ENCODE results near the gene FBF1. TPM values are rescaled to one million over a fixed set of nuclear protein-coding genes. Genes with fewer than 3 reads are reported as not detected.
A peak's percentile ranks its signal among the peaks of the same experiment; 100 is the strongest.

FBF1 gene
- total RNA-seq, 1 donor from 2014 or later: 3.5 TPM

DNA sequence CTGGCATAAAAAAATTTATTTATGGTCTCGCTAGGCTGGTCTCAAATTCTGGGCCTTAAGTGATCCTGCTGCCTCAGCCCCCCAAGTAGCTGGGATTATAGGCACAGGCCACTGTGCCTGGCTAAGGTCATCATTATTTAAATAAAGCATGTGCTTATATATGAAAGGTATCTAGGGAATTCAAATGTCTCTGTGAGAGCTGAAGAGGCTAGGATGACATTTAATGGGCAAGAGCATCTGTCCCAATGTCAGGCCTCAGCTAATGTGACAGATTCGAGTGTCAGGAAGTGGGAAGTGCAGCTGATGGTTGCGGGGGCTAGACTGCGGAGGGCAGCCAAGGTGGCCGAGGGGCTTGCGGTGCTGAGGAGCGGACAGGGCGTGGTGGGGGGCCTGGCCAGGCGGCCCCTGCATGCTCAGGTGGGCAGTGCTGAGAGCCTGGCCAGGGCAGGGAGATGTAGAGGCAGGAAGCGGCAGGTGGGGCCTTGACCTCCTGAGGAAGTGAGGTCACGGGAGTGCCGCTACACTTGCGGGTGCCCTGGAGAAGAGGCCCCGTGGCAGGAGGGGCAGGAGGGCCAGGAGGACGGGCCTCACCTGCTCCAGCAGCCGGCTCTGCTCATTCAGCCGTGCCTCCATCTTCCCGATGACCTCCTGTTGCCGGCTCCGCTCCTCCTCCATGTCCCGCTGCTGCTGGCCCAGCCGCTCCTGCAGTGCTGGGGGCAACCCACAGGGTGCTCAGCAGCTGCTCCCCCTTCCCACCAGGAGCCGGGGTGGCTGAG is 23.5 kb downstream of the FBF1 start:
- no peak for DNase-seq (ENCODE audit: low read depth in 2 of 2)

GRCh38 chr17:75915268-75915667 is 25.6 kb downstream of the FBF1 start:
- DNase-seq (ENCODE audit: low read depth in 2 of 2): no peak

- DNase-seq (ENCODE audit: low read depth in 2 of 2): no peak
Measured at GRCh38 chr17:75914643-75915267, 26.1 kb downstream of the FBF1 start.

DNA sequence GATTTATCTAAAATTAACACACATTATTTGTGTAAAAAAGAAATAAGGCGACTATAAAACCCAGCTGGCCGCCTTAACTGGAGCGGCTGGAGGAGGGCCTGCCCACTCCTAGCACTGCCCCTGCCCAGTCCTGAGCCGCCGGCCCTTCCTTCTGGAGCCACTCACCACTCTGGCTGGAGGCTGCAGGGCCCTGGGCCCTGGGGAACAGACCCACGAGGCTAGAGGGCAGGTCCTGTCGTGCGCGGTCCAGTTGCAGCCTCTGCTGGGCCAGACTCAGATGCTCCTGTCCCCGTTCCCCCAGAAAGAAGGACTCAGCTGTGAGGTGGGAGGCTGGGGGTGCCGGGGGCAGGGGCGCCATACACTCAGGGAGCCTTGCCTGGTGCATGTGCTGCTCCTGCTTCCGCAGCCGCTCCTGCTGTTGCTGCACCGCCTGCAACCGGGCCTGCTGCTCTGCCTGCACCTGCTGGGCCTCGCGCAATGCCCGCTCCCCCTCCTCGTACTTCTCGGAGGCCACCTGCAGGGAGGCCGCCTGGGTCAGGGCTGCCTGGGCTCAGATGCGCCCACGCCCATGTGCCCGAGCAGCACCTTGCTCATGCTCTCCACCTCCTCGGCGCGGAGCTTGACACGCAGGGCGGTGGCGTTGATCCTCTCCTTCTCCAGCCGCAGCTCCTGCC is 27.2 kb downstream of the FBF1 start:
- DNase-seq (ENCODE audit: low read depth in 2 of 2): no peak

- no peak for DNase-seq (ENCODE audit: low read depth in 2 of 2)
Measured at GRCh38 chr17:75910699-75911098, 30.1 kb downstream of the FBF1 start.

DNA sequence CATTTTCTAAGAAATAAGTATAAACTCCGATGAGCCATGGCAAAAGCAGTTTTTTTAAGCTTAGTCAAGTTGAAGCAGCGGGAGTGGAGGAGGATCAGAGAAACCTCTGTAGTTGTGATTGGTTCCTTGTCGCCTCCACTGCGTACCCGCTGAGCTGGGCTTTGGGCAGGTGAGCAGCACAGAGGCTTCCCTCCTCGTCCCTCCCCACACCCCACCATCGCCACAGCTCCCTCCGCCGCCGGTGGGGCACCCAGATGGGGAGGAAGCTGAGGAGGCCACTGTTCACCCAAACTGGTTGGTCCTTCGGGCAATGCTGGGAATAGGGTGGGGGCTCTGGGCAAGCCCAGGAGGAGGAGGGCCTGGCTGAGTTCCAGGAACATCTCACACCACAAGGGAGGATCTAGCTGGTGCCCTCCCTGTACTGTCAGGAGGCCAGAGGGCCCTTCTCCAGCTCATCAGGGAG is 31.0 kb downstream of the FBF1 start:
- no peak for DNase-seq (ENCODE audit: low read depth in 2 of 2)

DNA sequence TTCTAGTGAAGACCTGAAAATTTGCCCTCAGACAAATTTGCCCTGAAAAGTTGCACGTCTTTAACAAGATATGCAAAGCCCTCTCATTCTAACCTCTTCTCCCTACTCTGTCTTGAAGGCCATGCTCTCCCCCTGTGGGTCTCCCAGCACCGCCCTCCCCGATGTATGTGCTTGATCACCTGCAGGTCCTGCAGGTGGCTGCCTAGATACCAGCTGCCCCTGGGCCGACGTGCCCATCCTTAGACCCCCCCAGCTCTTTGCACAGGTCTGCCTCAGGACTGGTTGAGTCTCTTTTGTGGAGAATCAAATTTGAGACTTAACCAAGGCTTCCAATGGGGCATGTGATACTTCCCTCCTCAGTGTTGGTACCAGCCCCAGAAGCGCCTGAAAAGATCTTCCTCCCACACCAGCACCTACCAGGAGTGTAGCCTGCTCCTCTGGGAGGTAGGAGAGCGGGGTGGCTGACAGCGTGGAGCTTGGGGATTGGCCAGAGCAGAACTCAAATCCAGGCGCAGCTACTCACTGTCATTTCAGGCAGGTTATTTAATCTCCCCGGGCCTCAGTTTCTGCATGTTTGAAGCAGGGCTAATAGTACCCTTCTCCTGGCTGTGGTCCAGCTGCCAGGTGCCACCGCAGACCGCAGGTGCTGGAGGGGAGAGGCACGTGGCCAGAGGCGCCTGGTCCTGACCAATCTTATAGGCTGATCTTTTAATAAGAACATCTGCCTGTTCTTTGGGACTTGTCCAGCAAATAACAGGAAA is 31.6 kb downstream of the FBF1 start:
- no peak for DNase-seq (ENCODE audit: low read depth in 2 of 2)

GRCh38 chr17:75908201-75908600 is 32.6 kb downstream of the FBF1 start:
- no peak for DNase-seq (ENCODE audit: low read depth in 2 of 2)

DNA sequence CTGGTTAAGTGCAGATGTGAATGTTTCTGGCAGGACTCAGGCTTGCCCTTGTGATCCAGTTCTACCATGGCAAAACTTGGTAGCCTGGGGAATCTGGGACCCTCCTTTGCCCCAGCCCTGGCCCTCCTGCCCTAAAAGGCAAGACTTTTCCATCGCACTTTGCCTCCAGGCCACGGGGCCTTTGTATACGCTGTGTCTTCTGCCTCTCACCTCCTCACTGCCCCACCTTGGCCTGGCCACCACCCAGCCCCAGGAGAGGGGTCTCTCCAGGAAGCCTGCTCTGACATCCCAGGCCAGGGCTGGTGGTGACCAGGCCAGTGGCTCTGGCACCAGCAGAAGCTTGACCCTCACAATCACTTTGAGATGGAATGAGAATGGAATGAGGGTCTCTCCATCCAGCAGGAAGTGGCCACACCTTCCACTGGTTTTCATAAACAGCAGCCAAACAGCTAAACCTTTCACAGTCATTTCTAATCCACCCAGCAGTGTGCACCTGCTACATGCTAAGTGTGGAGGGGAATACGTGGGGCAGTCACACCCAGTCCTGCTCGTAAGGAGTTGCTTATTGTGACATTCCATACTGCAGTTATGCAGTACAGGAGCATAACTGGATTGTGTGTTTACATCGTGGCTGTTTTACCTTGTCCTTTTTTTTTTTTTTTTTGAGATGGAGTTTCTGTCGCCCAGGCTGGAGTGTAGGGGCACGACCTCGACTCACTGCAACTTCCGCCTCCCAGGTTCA is 34.5 kb downstream of the FBF1 start:
- DNase-seq (ENCODE audit: low read depth in 2 of 2): no peak

- DNase-seq (ENCODE audit: low read depth in 2 of 2): peak; percentile 88 to 96
Measured at GRCh38 chr17:75904749-75905521, 35.9 kb downstream of the FBF1 start, which contains the start of gene MRPL38. MRPL38 (minus strand) TSS chr17:75904884; CDS start chr17:75904875, 9 bp downstream.

DNA sequence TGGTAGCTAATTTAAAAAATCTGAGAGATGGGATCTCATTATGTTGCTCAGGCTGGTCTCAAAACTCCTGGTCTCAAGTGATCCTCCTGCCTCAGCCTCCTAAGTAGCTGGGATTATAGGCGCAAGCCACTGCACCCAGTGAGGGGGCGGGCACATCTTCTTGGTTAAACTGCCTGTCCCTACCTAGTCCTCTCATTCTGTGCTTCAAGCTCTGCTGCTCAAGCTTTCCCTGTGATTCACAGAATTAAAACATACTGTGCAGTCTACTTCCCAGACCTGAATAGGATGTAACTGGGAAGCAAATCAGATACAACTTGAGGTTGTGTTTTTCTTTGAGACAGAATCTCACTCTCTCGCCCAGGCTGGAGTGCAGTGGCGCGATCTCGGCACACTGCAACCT is 38.4 kb downstream of the FBF1 start:
- no peak for DNase-seq (ENCODE audit: low read depth in 2 of 2)

DNA sequence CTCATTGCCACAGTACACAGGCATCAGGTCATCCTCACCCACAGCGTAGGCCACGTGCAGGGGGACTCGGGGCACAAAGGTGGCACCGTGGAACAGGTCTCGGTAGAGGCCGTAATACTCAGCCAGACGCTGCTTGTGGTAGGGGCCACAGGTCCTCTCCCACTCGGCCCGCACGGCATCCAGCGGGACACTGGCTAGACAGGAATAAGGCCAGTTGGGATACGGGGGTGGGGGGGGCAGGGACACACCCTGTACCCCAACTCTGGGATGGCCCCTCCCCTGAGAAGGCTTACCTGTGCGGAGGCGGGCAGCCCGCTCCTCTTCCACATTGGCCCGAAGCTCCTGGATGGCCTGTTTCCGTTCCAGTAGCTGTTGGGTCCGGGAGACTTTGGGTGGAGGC is 39.1 kb downstream of the FBF1 start:
- no peak for DNase-seq (ENCODE audit: low read depth in 2 of 2)

GRCh38 chr17:75900691-75901533 is 39.9 kb downstream of the FBF1 start:
- no peak for DNase-seq (ENCODE audit: low read depth in 2 of 2)

- no peak for DNase-seq (ENCODE audit: low read depth in 2 of 2)
Measured at GRCh38 chr17:75899767-75900468, 40.9 kb downstream of the FBF1 start.

GRCh38 chr17:75899353-75899752 is 41.5 kb downstream of the FBF1 start:
- no peak for DNase-seq (ENCODE audit: low read depth in 2 of 2)

DNA sequence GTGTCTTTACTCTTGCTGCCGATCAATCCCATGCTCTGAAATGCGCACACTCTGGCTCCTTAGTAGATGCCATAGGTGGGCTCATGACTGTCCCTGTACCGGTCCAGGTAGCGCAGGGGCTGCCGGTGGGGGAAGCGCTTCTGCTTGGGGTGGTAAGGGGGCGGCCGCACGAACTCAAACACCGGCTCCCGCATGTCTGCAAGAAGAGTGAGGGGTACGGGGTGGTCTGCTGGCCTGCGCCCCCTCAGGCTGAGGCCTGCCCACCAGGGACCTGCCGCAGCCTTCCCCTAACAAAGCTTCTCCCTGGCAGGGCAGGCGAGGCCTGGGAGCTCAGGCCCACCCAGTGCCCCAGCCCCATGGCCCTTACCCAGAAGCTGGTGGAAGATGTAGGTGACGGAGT is 42.1 kb downstream of the FBF1 start:
- no peak for DNase-seq (ENCODE audit: low read depth in 2 of 2)

DNA sequence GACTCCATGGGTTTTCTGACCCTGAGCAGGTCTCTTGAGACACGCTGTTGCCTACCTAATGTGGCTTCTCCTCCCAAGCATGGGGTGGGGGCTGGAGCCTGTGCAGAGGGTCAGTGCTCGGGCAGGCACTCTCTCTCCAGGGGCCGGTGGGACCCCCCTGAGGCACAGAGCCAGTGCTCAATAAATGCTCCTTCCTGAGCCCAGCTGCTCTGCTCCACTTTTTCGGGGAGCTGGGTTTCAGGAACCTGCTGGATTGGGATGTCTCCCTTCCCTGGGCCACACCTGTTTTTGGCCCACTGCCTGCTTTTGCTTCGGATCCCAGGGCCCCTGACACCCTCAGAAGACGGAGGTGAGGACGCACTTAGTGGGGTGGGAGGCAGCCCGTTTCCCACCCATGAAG is 42.8 kb downstream of the FBF1 start:
- no peak for DNase-seq (ENCODE audit: low read depth in 2 of 2)

DNA sequence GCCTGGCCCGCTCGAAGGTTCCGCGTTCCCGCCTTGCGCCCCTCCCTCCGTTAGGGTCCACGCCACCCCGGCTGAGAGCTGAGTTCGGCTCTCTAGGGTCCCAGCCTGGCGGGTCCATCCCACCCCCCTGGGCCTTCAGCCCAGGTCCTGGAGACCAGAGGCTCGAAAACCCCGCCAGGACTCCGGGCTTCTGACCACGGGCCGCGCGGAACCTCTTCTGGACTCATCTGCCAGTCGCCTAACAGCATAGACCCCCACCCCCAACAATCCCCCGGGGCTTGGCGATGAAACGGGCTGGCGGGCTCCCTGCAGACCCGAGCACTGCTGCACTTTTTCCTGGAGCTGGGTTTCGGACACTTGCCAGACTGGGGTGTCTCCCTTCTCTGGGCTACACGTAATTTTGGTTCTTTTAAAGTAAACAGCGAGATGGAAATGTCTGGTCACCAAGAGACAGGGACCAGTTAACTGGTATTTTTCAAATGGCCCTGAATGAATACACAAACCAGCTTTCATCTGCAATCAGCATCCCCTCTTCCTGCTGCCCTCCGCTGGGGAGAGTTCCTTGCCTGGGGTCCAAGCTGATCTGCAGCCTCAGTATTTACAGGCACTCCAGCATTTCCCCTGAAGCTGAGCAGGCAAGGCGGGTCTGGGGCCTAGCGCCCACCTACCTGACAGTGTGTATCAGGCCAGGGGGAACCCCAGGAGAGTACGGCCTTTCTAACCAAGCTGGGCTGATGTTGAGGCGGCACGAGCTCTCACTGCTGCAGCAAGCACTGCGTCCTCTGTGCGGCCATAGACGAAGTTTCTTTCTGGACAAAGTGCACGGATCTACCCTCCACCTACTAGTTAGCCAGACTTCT is 43.5 kb downstream of the FBF1 start:
- no peak for DNase-seq (ENCODE audit: low read depth in 2 of 2)

Measured in dermis microvascular lymphatic vessel endothelial cell (primary cell).